ENCODE measurements around the gene KRTAP12-2.

GRCh38 chr21:44650265-44650972 lies 16.3 kb downstream of the KRTAP12-2 start:
- TF ChIP-seq POLR2A (IDR thresholded peaks at IDR 0.05), result no peak
- TF ChIP-seq CTCF (IDR thresholded peaks at IDR 0.05), result no peak
- TF ChIP-seq POLR2AphosphoS5 (IDR thresholded peaks at IDR 0.05), result no peak

All from prostate gland (tissue), 2 donors.